Liver (tissue), 9 donors: Measurements from ENCODE around the gene NOTCH1. TPM values are rescaled to one million over a fixed set of nuclear protein-coding genes. Genes with fewer than 3 reads are reported as not detected.
"Not testable (repeated sequence)": the region's sequence is repeated elsewhere in the genome, so short reads cannot be mapped to it uniquely, and the experiment has no call there.

ENCODE experiments used
- DNase-seq: peaks from one replicate; pipeline ENCODE4 v3.0.0-alpha.2; 2017; ENCODE audit warnings: low spot score
- H3K27ac ChIP-seq, 2 donors: one replicate each; pipeline ENCODE4 v1.7.0; 2013; ENCODE audit warnings: inconsistent platforms in 2 of 2, low read length in 2 of 2, control low read depth in 1 of 2, low read depth in 1 of 2, mild to moderate bottlenecking in 1 of 2
- H3K27me3 ChIP-seq, 4 donors: one replicate each; pipeline versions ENCODE4 v1.6.1 to v1.7.0; 2013; ENCODE audit warnings: low read length in 3 of 4, inconsistent platforms in 1 of 4, mild to moderate bottlenecking in 1 of 4, moderate library complexity in 1 of 4; ENCODE audit not compliant: control insufficient read depth in 4 of 4, insufficient read depth in 4 of 4
- H3K36me3 ChIP-seq, 4 donors: one replicate each; pipeline versions ENCODE4 v1.6.1 to v1.7.0; 2013; ENCODE audit warnings: low read length in 3 of 4, mild to moderate bottlenecking in 3 of 4, low read depth in 1 of 4, moderate library complexity in 1 of 4; ENCODE audit not compliant: control insufficient read depth in 4 of 4, insufficient read depth in 3 of 4
- H3K4me1 ChIP-seq, 4 donors: one replicate each; pipeline versions ENCODE4 v1.6.1 to v1.7.0; 2013; ENCODE audit warnings: low read length in 3 of 4, mild to moderate bottlenecking in 3 of 4, moderate library complexity in 1 of 4; ENCODE audit not compliant: control insufficient read depth in 4 of 4, insufficient read depth in 4 of 4
- H3K4me3 ChIP-seq, 3 donors: one replicate each; pipeline versions ENCODE4 v1.6.1 to v1.7.0; 2013; ENCODE audit warnings: low read length in 3 of 3, control low read depth in 1 of 3, low read depth in 1 of 3, mild to moderate bottlenecking in 1 of 3
- H3K9ac ChIP-seq, 2 donors: one replicate each; pipeline ENCODE4 v1.7.0; 2013; ENCODE audit warnings: low read length in 2 of 2, mild to moderate bottlenecking in 2 of 2, moderate library complexity in 2 of 2, control low read depth in 1 of 2, low read depth in 1 of 2
- H3K9me3 ChIP-seq, 4 donors: one replicate each; pipeline versions ENCODE4 v1.6.1 to v1.7.0; 2013; ENCODE audit warnings: low read length in 3 of 4; ENCODE audit not compliant: control insufficient read depth in 4 of 4
- ATF3 ChIP-seq: IDR thresholded peaks from 2 replicates; pipeline ENCODE4 v1.6.1; 2016; ENCODE audit warnings: antibody characterized with exemption
- CTCF ChIP-seq: fragments of 150-350 bp; IDR thresholded peaks from 2 replicates; pipeline ENCODE4 v1.5.1; 2017; ENCODE audit warnings: improper control_type of control experiment, low read depth, low read length; ENCODE audit not compliant: missing input control
- EGR1 ChIP-seq, 2 donors: IDR thresholded peaks; 2 replicates each; pipeline ENCODE4 v1.6.1; 2016 to 2018; ENCODE audit warnings: antibody characterized with exemption in 2 of 2, low read depth in 2 of 2
- FOXA1 ChIP-seq: IDR thresholded peaks from 2 replicates; pipeline ENCODE4 v1.6.1; 2016; ENCODE audit warnings: antibody characterized with exemption
- FOXA2 ChIP-seq: IDR thresholded peaks from 2 replicates; pipeline ENCODE4 v1.6.1; 2016; ENCODE audit warnings: antibody characterized with exemption
- GABPA ChIP-seq, 2 donors: IDR thresholded peaks in 1 of 2; conservative IDR thresholded peaks in 1 of 2; 2 replicates each; pipeline ENCODE4 v1.6.1; 2016; ENCODE audit warnings: antibody characterized with exemption in 2 of 2, mild to moderate bottlenecking in 1 of 2, moderate library complexity in 1 of 2
- HNF4A ChIP-seq, 2 donors: conservative IDR thresholded peaks; 2 replicates each; pipeline ENCODE4 v1.6.1; 2016; ENCODE audit warnings: antibody characterized with exemption in 2 of 2, mild to moderate bottlenecking in 2 of 2
- HNF4G ChIP-seq: IDR thresholded peaks from 2 replicates; pipeline ENCODE4 v1.6.1; 2016; ENCODE audit warnings: antibody characterized with exemption
- JUND ChIP-seq, 2 donors: IDR thresholded peaks; 2 replicates each; pipeline ENCODE4 v1.6.1; 2016; ENCODE audit warnings: antibody characterized with exemption in 2 of 2
- MAX ChIP-seq: IDR thresholded peaks from 2 replicates; pipeline ENCODE4 v1.6.1; 2016; ENCODE audit warnings: antibody characterized with exemption
- NR2F2 ChIP-seq: IDR thresholded peaks from 2 replicates; pipeline ENCODE4 v1.6.1; 2016; ENCODE audit warnings: antibody characterized with exemption
- RAD21 ChIP-seq, 2 donors: IDR thresholded peaks; 2 replicates each; pipeline ENCODE4 v1.6.1; 2016; ENCODE audit warnings: antibody characterized with exemption in 2 of 2, mild to moderate bottlenecking in 2 of 2
- SP1 ChIP-seq: IDR thresholded peaks from 2 replicates; pipeline ENCODE4 v1.6.1; 2018; ENCODE audit warnings: antibody characterized with exemption, mild to moderate bottlenecking
- TAF1 ChIP-seq: conservative IDR thresholded peaks from 2 replicates; pipeline ENCODE4 v1.6.1; 2016; ENCODE audit warnings: antibody characterized with exemption, mild to moderate bottlenecking
- YY1 ChIP-seq: IDR thresholded peaks from 2 replicates; pipeline ENCODE4 v1.6.1; 2016; ENCODE audit warnings: antibody characterized with exemption, mild to moderate bottlenecking
- WGBS: extraction: QIAGEN DNeasy Blood & Tissue Kit; methylation state at CpG from one replicate; pipeline ENCODE4 v1.1.7; 2013; 5-methylcytosine and 5-hydroxymethylcytosine counted together
- polyA plus RNA-seq, 2 donors: library from polyadenylated mRNA; stranded (reverse) in 1 of 2; unstranded in 1 of 2; fragments of 200-250 nt in 1 of 2; fragments of >200 nt in 1 of 2; fragmentation: Nextera tagmentation in 1 of 2; extraction: Ambion mirVana in 1 of 2; gene quantifications; one replicate each; pipeline versions ENCODE4 v1.2.1 to v1.2.3, GENCODE V29; 2013 to 2015
- total RNA-seq, 2 donors: library from RNA; depleted of rRNA; stranded (reverse); fragments of >200 nt; gene quantifications; one replicate each; pipeline ENCODE4 v1.2.3, GENCODE V29; 2014
- TF ChIP-seq, protein P1 (sequence below): IDR thresholded peaks from 2 replicates; pipeline ENCODE4 v1.6.1; 2016; ENCODE audit warnings: antibody characterized with exemption, mild to moderate bottlenecking
- TF ChIP-seq, protein P2 (sequence below): IDR thresholded peaks from 2 replicates; pipeline ENCODE4 v1.6.1; 2016; ENCODE audit warnings: antibody characterized with exemption
- donor health status: healthy.
- donor health status: healthy.
- donor health status: healthy.
- donor health status: healthy.
- donor health status: healthy.

The NOTCH1 gene
- total and polyA plus RNA-seq, 4 donors = 2.4 to 22.3 (median 8.5) TPM

DNA sequence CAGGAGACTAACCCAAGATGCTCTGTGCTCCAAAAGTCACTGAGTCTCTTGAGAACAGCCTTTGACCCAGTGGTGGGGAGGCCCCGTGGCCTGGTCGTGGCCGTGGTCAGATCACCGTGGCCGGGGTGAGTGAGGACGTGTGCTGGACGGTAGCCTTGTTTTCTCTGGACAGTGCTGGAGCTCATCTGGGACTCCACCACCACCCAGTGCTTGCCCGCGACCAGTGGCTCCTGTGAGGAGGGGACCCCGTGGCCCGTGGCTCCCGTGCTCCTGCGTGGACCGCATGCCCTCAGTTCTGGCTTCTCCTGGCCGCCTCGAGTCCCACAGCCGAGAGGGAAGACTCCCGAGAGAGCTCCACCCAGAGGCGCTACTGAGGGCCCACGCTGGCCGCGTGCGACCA lies 15.9 kb upstream of the NOTCH1 start:
- Histone ChIP-seq H3K9ac (no peak overlapping the region), H3K27ac (no peak overlapping the region), H3K36me3 (no peaks in the 10 kb centered on the region), H3K4me3 (no peak overlapping the region), H3K9me3 (no peaks in the 10 kb centered on the region), H3K27me3 (no peaks in the 10 kb centered on the region), H3K4me1 (peaks cover 9 to 34% (median 24%) of the 10 kb centered on the region in 4 donors)
- WGBS = 87% methylated on average over 23 of the region's 23 CpGs
- DNase-seq = no peak
- TF ChIP-seq HNF4G (no peak), JUND (IDR thresholded peaks at IDR 0.05) (no peak), YY1 (no peak), FOXA2 (no peak), GABPA (IDR thresholded peaks at IDR 0.05 in 1 of 2, conservative IDR thresholded peaks at IDR 0.05 in 1 of 2) (no peak), NR2F2 (no peak), EGR1 (IDR thresholded peaks at IDR 0.05; ENCODE audit: low read depth in 2 of 2) (no peak), ATF3 (no peak), FOXA1 (no peak), TAF1 (no peak), HNF4A (conservative IDR thresholded peaks at IDR 0.05) (no peak), RAD21 (IDR thresholded peaks at IDR 0.05) (no peak), SP1 (no peak), CTCF (no peak), MAX (no peak)
- TF ChIP-seq, protein P1, sequence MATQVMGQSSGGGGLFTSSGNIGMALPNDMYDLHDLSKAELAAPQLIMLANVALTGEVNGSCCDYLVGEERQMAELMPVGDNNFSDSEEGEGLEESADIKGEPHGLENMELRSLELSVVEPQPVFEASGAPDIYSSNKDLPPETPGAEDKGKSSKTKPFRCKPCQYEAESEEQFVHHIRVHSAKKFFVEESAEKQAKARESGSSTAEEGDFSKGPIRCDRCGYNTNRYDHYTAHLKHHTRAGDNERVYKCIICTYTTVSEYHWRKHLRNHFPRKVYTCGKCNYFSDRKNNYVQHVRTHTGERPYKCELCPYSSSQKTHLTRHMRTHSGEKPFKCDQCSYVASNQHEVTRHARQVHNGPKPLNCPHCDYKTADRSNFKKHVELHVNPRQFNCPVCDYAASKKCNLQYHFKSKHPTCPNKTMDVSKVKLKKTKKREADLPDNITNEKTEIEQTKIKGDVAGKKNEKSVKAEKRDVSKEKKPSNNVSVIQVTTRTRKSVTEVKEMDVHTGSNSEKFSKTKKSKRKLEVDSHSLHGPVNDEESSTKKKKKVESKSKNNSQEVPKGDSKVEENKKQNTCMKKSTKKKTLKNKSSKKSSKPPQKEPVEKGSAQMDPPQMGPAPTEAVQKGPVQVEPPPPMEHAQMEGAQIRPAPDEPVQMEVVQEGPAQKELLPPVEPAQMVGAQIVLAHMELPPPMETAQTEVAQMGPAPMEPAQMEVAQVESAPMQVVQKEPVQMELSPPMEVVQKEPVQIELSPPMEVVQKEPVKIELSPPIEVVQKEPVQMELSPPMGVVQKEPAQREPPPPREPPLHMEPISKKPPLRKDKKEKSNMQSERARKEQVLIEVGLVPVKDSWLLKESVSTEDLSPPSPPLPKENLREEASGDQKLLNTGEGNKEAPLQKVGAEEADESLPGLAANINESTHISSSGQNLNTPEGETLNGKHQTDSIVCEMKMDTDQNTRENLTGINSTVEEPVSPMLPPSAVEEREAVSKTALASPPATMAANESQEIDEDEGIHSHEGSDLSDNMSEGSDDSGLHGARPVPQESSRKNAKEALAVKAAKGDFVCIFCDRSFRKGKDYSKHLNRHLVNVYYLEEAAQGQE = no peak
- TF ChIP-seq, protein P2, sequence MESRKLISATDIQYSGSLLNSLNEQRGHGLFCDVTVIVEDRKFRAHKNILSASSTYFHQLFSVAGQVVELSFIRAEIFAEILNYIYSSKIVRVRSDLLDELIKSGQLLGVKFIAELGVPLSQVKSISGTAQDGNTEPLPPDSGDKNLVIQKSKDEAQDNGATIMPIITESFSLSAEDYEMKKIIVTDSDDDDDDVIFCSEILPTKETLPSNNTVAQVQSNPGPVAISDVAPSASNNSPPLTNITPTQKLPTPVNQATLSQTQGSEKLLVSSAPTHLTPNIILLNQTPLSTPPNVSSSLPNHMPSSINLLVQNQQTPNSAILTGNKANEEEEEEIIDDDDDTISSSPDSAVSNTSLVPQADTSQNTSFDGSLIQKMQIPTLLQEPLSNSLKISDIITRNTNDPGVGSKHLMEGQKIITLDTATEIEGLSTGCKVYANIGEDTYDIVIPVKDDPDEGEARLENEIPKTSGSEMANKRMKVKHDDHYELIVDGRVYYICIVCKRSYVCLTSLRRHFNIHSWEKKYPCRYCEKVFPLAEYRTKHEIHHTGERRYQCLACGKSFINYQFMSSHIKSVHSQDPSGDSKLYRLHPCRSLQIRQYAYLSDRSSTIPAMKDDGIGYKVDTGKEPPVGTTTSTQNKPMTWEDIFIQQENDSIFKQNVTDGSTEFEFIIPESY = no peak

DNA sequence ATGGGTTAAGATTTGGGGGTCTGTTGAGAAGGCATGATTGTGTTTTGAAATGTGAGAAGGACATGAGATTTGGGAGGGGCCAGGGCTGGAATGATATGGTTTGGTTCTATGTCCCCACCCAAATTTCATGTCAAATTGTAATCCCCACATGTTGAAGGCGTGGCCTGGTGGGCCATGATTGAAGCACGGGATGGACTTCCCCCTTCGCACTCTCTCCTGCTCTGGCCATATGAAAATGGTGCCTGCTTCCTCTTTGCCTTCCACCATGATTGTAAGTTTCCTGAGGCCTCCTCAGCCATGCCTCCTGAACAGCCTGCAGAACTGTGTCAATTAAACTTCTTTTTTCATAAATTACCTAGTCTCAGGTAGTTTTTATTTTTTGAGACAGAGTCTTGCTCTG lies 14.7 kb upstream of the NOTCH1 start:
- Histone ChIP-seq H3K4me1 (peaks cover 6 to 33% (median 19%) of the 10 kb centered on the region in 4 donors), H3K27ac (no peak overlapping the region)
- DNase-seq = no peak

GRCh38 chr9:136559371-136559770 lies 13.5 kb upstream of the NOTCH1 start:
- not testable (repeated sequence) for H3K36me3 ChIP-seq, H3K9me3 ChIP-seq, H3K27me3 ChIP-seq, H3K4me3 ChIP-seq, H3K27ac ChIP-seq, H3K9ac ChIP-seq, DNase-seq
- 97% methylated on average over 2 of the region's 2 CpGs for WGBS
- peaks cover 7 to 38% (median 26%) of the 10 kb centered on the region in 4 donors for H3K4me1 ChIP-seq

More for the DNA sequence above, 14.7 kb upstream of the NOTCH1 start:
- H3K4me3 ChIP-seq = no peak overlapping the region
- H3K9me3 ChIP-seq = no peaks in the 10 kb centered on the region
- TF ChIP-seq NR2F2 (no peak), FOXA1 (no peak)
- no peak overlapping the region for H3K9ac ChIP-seq
- H3K36me3 ChIP-seq = no peaks in the 10 kb centered on the region
- 88% methylated on average over 3 of the region's 3 CpGs for WGBS
- no peaks in the 10 kb centered on the region for H3K27me3 ChIP-seq
